ENCODE results near the gene CAMTA1. TPM values are rescaled to one million over a fixed set of nuclear protein-coding genes. Genes with fewer than 3 reads are reported as not detected.

CAMTA1 gene
- total RNA-seq, 4 donors from 2014 or later: 45.3 to 68.9 (median 62.0) TPM

DNA sequence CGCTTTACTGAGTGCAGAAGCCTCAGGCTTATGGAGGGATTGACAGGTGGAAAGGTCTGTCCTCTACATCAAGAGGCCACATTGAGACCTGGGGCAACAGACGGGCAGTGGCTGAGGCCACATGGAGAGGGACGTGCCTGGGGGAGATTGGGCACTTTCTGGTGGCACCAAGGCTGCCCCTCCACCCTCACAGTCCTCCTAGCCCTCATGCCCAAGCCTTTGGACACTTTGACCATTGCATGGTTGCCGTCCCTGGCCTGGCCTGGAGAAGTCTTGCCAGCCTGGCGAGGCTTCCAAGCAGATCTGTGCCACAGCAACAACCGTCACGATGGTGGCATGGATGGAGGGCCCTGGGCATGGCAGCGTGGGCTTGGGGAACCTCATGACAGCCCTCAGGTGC, 793.8 kb downstream of the CAMTA1 start:
- DNase-seq (ENCODE audit: low spot score) (no peak), ATAC-seq (ENCODE audit: low FRiP score) (no peak)
- TF ChIP-seq, protein P1, sequence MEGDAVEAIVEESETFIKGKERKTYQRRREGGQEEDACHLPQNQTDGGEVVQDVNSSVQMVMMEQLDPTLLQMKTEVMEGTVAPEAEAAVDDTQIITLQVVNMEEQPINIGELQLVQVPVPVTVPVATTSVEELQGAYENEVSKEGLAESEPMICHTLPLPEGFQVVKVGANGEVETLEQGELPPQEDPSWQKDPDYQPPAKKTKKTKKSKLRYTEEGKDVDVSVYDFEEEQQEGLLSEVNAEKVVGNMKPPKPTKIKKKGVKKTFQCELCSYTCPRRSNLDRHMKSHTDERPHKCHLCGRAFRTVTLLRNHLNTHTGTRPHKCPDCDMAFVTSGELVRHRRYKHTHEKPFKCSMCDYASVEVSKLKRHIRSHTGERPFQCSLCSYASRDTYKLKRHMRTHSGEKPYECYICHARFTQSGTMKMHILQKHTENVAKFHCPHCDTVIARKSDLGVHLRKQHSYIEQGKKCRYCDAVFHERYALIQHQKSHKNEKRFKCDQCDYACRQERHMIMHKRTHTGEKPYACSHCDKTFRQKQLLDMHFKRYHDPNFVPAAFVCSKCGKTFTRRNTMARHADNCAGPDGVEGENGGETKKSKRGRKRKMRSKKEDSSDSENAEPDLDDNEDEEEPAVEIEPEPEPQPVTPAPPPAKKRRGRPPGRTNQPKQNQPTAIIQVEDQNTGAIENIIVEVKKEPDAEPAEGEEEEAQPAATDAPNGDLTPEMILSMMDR (IDR thresholded peaks at IDR 0.05): no peak

DNA sequence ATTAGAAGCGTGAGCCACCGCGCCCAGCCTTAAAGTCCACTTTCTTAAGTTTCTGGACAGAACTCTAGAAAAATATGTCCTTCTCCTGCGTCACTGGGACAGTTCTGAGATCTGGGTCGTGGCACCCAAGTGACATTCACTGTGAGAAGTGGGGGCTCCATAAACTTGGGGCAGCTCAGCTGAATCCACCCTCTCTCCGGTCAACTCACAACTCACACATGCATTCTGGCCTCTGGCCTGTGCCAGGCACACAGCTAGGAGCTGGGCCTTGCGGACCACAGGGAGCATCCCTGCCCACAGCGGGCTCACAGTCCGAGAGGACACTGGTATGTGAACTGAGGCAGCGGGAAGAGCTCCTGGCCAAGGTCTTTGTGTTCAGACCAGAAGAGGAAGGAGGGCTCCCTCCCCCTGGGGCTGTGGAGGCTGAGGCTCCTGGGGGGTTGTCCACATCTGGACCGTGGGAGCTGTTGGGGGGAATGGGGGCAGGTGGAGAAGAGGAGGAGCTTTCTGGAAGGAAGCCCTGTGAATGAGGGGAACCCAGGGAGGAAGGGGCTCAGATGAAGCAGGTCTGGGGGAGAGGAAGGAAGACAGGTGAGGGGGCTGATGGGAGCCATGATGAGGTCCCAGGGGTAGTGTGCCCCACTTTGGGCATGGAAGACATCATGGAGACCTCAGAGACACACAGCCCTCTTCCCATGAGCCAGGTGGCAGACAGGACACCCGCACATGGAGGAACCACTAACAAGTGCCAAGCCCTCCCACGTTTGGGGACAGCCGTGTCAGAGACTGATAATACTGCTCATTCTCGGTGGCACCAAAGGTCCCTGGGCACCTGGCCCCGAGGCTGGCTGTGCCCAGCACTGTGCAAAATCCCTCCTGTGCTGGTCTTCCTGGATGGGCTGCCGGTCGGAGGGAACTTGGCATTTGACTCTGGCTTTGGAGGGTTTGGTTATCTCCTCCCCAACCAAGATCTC, 794.9 kb downstream of the CAMTA1 start:
- TF ChIP-seq, protein P1 (IDR thresholded peaks at IDR 0.05): no peak
- no peak for DNase-seq (ENCODE audit: low spot score)
- ATAC-seq (ENCODE audit: low FRiP score): no peak

DNA sequence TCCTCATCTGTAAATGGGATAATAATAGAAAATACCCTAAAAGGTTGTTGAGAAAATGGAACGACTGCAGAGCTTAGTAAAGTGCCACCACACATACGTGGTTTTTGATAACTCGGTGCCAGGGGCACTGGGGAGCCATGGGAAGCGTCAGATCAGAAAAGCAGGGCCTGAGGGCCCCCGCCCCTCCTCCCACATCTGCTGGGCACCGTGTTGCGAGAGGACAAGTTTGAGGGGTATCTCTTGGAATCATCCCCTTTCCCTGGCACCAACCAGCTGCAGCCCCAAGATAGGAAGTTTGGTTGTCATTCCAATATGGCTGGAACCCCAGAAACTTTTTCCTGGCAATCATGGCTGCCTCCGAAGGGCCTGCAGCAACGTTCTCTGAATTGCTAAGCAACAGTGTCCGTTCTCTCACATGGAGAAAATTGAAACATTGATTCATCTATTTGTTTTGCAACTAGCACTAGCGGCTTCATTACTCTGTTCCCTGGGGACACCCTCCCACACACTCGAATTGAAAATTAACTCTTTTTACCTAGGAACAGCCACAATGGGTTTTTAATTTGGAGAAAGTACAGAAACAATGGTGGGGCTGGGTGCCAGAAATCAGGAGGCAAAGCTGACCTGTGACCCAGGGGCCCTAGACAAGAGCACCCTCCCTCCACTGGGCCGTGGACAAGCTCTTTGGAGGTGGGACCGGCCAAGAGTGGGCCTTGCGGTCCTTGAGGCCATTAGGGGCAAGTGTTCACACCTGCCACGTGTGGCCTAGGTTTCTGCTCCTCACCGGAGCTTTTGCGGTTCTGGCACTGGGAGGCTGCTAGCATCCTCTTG, 795.9 kb downstream of the CAMTA1 start:
- DNase-seq (ENCODE audit: low spot score): no peak
- TF ChIP-seq, protein P1 (IDR thresholded peaks at IDR 0.05): no peak
- ATAC-seq (ENCODE audit: low FRiP score): no peak

DNA sequence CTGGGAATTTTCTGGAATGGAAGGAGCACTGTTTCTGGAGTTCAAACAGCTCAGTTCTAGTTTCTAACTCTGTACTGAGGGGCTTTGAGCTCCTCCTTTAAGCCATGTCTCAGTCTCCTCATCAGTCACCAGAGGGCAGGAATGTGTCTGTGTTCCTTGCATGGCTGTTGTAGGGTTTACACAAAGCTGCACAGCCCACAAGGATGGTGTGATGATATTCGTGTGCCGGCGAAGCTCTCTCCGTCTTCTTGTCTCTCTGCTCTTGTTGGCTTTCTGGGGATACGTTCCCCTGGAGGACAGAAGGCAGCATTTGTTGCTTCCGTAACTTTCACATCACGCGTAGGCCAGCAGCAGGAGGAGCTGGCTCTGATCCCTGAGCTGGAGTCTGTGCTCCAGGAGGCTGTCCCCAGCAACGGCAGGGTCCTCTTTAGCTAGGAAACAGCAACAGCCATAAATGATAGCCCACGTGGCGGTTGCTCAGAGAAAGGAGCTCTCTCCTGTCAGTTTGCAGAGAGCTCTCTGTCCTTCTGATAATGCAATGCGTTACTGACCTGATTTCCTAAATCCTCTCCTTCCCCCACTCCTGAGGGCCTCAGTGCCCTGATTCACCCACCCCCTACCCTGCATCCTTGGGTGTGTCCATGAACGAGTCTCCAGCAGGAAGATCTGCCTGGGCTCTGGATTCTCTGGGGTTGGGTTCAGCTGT, 796.7 kb downstream of the CAMTA1 start:
- ATAC-seq (ENCODE audit: low FRiP score) (no peak), DNase-seq (ENCODE audit: low spot score) (no peak)
- TF ChIP-seq, protein P1 (IDR thresholded peaks at IDR 0.05): no peak

GRCh38 chr1:7582460-7582972, 797.3 kb downstream of the CAMTA1 start:
- no peak for ATAC-seq (ENCODE audit: low FRiP score)
- TF ChIP-seq, protein P1 (IDR thresholded peaks at IDR 0.05): no peak
- DNase-seq (ENCODE audit: low spot score): no peak

DNA sequence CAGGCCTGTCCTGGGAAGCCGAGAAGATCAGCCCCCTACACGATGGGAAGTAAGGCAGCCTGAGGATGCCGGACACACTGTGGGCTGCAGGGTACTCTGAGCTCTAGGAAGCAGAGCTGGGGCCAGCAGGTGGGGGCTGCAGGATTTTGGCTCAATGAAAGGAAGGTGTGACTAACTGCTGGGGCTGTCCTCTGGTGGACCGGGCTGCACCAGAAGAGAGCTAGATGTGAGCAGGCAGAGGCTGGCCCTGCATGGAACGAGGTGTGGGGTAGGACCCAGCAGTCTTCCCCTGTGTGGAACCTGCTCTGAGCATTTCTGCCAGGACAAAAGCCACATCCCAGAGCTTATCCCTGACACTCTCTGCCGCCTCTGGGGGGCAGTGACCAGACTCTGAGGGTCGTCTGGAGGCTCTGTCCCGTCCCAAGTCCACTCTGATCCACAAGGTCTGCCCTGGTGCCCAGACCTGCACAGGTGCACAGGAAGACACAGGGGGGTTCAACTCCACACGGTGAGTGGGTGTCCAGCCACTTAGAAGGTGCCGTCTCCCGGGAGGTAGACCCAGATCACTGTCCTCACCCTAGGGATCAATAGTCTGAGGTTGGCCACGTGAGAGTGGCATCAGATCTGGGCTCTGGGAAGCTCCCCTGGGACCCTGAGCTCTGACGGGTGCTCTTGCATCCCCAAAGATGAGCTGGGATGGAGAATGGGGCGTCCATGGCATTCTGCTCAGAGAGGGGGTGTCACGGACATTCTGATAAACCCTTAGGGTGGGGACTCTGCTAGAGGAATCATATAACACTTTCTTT, 798.2 kb downstream of the CAMTA1 start:
- DNase-seq (ENCODE audit: low spot score) (no peak), ATAC-seq (ENCODE audit: low FRiP score) (no peak)
- TF ChIP-seq, protein P1 (IDR thresholded peaks at IDR 0.05): no peak

Data from omental fat pad (tissue), 4 donors.